HG03159 (cell line): ENCODE measurements around the gene PCDHA11.
"Not testable (repeated sequence)": the region's sequence is repeated elsewhere in the genome, so short reads cannot be mapped to it uniquely, and the experiment has no call there.

Source experiments
- ATAC-seq: cut with Tn5 transposase; IDR thresholded peaks from one replicate; pipeline ENCODE4 v1.9.1; 2021; ENCODE audit warnings: mild to moderate bottlenecking, moderate library complexity; ENCODE audit not compliant: unreplicated experiment

Gene PCDHA11

GRCh38 chr5:140868721-140869554 is at the start of gene PCDHA11:
Gene PCDHA11 (plus strand): TSS chr5:140868957. CDS start chr5:140869104, 147 bp downstream.
- ATAC-seq, result no peak

- no peak for ATAC-seq
These were observed 47.1 kb upstream of the PCDHA11 start, which contains the start of gene PCDHA5 for GRCh38 chr5:140821375-140822280. Gene PCDHA5 (plus strand): TSS chr5:140821613.

GRCh38 chr5:140822281-140822629 is 46.5 kb upstream of the PCDHA11 start:
- no peak for ATAC-seq

- not testable (repeated sequence) for ATAC-seq
These were observed 45.8 kb upstream of the PCDHA11 start for GRCh38 chr5:140822969-140823368.

- ATAC-seq, result no peak
These were observed 45.3 kb upstream of the PCDHA11 start for GRCh38 chr5:140823475-140823874.

GRCh38 chr5:140827704-140828361 is 40.9 kb upstream of the PCDHA11 start, which contains the start of gene PCDHA6:
Gene PCDHA6 (plus strand): TSS chr5:140827960. CDS start chr5:140828092, 132 bp downstream.
- ATAC-seq, result no peak

GRCh38 chr5:140828362-140828737 is 40.4 kb upstream of the PCDHA11 start:
- ATAC-seq, result no peak

- not testable (repeated sequence) for ATAC-seq
These were observed 39.0 kb upstream of the PCDHA11 start for GRCh38 chr5:140829511-140830501.

- ATAC-seq, result no peak
These were observed 34.8 kb upstream of the PCDHA11 start, which contains the start of gene PCDHA7 for GRCh38 chr5:140833993-140834392. Gene PCDHA7 (plus strand): TSS chr5:140834269. CDS start chr5:140834384, 115 bp downstream.

- not testable (repeated sequence) for ATAC-seq
These were observed 34.2 kb upstream of the PCDHA11 start for GRCh38 chr5:140834439-140835008.

GRCh38 chr5:140835622-140836510 is 32.9 kb upstream of the PCDHA11 start:
- ATAC-seq, result no peak

- ATAC-seq, result no peak
These were observed 27.5 kb upstream of the PCDHA11 start, which contains the start of gene PCDHA8 for GRCh38 chr5:140840978-140841962. Gene PCDHA8 (plus strand): TSS chr5:140841187. CDS start chr5:140841322, 135 bp downstream.

- no peak for ATAC-seq
These were observed 25.7 kb upstream of the PCDHA11 start for GRCh38 chr5:140842798-140843733.

- ATAC-seq, result not testable (repeated sequence)
These were observed 20.3 kb upstream of the PCDHA11 start, which contains the start of gene PCDHA9 for GRCh38 chr5:140848139-140849102. Gene PCDHA9 (plus strand): TSS chr5:140848382. CDS start chr5:140848496, 114 bp downstream.
